Stimulated activated effector memory CD8-positive, alpha-beta T cell treated with anti-CD3 and anti-CD28 coated beads, Interleukin-12 subunit alpha, Interleukin-12 subunit beta, amount 100 ng/mL, for 72 hours (primary cell): ENCODE results near the gene MBL2.

Source experiments
- ATAC-seq: fragments of 150-1000 bp; cut with Tn5 transposase; 2 replicates; pipeline ENCODE4 v1.10.0; 2021
- DNase-seq, 2 donors: peaks; one replicate each; pipeline ENCODE4 v3.0.0; 2021 to 2022; ENCODE audit warnings: low spot score in 2 of 2
- H3K27ac Mint-ChIP-seq: one replicate; pipeline ENCODE4 v1.8.0; 2022; ENCODE audit warnings: mild to moderate bottlenecking, mixed read lengths
- H3K36me3 Mint-ChIP-seq: one replicate; pipeline ENCODE4 v1.8.0; 2022; ENCODE audit warnings: mild to moderate bottlenecking, mixed read lengths
- H3K4me1 Mint-ChIP-seq: one replicate; pipeline ENCODE4 v1.8.0; 2022; ENCODE audit warnings: mixed read lengths
- H3K4me3 Mint-ChIP-seq: one replicate; pipeline ENCODE4 v1.8.0; 2022; ENCODE audit warnings: mild to moderate bottlenecking, mixed read lengths
- H3K9me3 Mint-ChIP-seq: one replicate; pipeline ENCODE4 v1.8.0; 2022; ENCODE audit warnings: mixed read lengths

MBL2 gene

DNA sequence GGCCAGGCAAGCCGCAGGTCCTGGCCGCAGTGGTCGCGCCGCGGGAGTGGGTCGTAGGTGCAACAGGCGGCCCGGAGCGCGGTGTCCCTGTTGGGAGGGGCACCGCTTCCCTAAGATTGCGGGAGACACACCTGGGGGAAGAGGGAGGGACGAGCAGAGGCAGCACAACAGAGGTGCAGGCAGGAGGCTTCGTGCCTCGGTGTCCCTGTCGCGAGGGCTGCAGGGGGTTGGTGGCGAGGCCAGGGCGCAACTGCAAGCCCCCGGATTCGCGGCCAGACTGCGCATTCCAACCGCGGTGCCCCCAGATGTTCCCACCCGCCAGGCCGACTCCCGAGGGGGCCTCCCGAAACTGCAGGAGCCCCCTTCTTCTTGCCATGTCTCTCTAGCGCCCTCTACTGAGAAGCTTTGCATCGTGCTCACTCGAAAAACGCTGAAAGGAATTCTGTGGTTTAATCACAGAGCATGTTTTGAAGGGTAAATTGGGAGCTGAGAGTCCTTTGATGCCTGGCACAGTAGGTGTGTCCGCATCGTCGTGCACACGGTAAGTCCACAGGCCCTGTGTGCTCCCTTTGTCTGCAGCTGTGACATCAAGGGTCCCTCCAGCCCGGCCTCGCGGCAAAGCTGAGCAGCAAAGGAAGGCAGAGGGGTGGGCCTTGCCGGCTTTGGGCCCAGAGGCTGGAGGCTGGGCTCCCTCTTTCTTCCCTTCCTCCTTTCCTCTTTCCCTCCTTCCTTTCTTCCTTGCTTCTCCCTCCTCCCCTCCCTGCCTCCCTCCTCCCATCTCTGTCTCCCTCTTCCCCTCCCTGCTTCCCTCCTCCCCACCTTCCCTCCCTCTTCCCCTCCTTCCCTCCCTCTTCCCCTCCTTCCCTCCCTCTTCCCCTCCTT lies 6.2 kb upstream of the MBL2 start:
- DNase-seq (no peak), ATAC-seq (no peak)
- Mint-ChIP-seq H3K27ac (no peak overlapping the region), H3K9me3 (peaks cover 22% of the 10 kb centered on the region), H3K4me3 (no peak overlapping the region), H3K4me1 (no peaks in the 10 kb centered on the region), H3K36me3 (no peaks in the 10 kb centered on the region)

- H3K4me3 Mint-ChIP-seq = no peak overlapping the region
- no peak overlapping the region for H3K27ac Mint-ChIP-seq
- H3K9me3 Mint-ChIP-seq = peaks cover 26% of the 10 kb centered on the region
- H3K36me3 Mint-ChIP-seq = no peaks in the 10 kb centered on the region
- no peak for DNase-seq
- no peaks in the 10 kb centered on the region for H3K4me1 Mint-ChIP-seq
- no peak for ATAC-seq
These were observed 4.8 kb upstream of the MBL2 start for GRCh38 chr10:52777414-52777813.

DNA sequence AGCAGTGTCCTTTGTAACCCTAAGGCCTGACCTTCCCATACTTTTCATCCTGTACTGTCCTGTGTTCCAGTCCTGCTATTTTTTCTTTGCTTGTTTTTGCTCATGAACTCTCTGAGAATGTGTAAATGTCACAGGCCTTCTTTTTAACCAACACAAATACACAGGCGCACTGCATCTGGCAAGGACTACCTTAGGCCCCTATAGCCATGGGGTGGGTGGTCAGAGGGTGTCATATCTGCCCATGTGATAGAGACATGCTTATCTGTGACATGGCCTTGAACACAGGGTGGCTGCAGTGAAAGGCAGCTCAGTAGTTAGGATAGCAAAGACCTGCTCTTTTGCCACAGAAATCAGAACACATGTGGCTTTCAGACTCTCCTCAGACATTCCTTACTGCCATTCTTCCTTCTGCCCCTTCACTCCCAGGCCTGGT lies 3.9 kb upstream of the MBL2 start:
- peaks cover 26% of the 10 kb centered on the region for H3K9me3 Mint-ChIP-seq
- no peak for DNase-seq
- ATAC-seq = no peak

GRCh38 chr10:52775132-52775647 lies 2.6 kb upstream of the MBL2 start:
- H3K27ac Mint-ChIP-seq = no peak overlapping the region
- no peaks in the 10 kb centered on the region for H3K36me3 Mint-ChIP-seq
- no peak for DNase-seq
- H3K4me1 Mint-ChIP-seq = no peaks in the 10 kb centered on the region
- H3K4me3 Mint-ChIP-seq = no peak overlapping the region
- H3K9me3 Mint-ChIP-seq = peaks cover 26% of the 10 kb centered on the region
- no peak for ATAC-seq

More for the DNA sequence above, 3.9 kb upstream of the MBL2 start:
- H3K4me3 Mint-ChIP-seq = no peak overlapping the region
- no peaks in the 10 kb centered on the region for H3K4me1 Mint-ChIP-seq
- no peaks in the 10 kb centered on the region for H3K36me3 Mint-ChIP-seq
- H3K27ac Mint-ChIP-seq = no peak overlapping the region

DNA sequence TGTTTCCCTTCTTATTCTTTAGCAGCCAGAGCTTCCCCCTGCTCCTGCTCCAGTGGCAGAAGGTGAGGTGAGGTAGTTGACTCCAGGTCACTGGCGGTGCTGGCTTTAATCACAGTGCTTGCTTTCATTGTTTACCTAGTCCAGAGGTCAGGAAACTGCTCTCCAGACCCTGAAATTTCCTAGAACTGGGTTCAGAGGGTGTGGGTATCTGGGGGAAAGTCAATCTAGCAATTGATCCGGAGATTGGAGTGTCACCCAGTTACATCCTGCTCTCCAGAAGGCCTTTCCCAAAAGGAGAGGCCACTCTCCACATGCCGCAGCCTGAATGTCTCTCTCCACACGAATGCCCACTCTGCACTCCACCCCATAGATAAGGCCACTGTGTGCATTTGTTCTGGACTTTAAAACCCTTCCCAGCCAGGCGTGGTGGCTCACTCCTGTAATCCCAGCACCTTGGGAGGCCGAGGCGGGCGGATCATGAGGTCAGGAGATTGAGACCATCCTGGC lies 2.1 kb upstream of the MBL2 start:
- Mint-ChIP-seq H3K4me1 (no peaks in the 10 kb centered on the region), H3K36me3 (no peaks in the 10 kb centered on the region), H3K4me3 (no peak overlapping the region), H3K9me3 (peaks cover 23% of the 10 kb centered on the region), H3K27ac (no peak overlapping the region)
- ATAC-seq (no peak), DNase-seq (no peak)

DNA sequence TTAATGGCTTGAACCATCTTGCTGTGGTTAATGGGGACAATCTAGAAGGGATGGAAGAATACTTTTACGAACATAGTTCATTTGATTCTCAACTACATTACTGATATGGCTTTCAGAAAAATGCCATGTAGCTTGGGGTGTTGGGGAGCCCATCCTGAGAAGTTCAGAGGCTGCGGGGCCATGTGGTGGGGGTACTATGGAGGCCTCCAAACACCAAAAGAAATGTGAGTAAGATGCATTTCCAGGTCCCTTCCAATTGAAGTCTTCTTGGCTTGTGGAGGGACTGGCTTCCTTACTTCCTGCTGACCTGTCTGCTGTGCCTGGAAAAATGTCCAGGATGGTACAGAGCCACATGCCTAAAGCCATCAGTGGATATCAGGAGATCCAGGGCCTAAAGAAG lies 1.6 kb upstream of the MBL2 start:
- H3K27ac Mint-ChIP-seq = no peak overlapping the region
- H3K4me1 Mint-ChIP-seq = no peaks in the 10 kb centered on the region
- no peak for DNase-seq
- no peaks in the 10 kb centered on the region for H3K36me3 Mint-ChIP-seq
- ATAC-seq = no peak
- H3K9me3 Mint-ChIP-seq = peaks cover 21% of the 10 kb centered on the region
- H3K4me3 Mint-ChIP-seq = no peak overlapping the region

GRCh38 chr10:52771534-52772445 lies 794 bp downstream of the MBL2 start:
- Mint-ChIP-seq H3K4me1 (no peaks in the 10 kb centered on the region), H3K9me3 (peaks cover 17% of the 10 kb centered on the region), H3K4me3 (no peak overlapping the region), H3K36me3 (no peaks in the 10 kb centered on the region), H3K27ac (no peak overlapping the region)
- ATAC-seq = no peak
- no peak for DNase-seq

DNA sequence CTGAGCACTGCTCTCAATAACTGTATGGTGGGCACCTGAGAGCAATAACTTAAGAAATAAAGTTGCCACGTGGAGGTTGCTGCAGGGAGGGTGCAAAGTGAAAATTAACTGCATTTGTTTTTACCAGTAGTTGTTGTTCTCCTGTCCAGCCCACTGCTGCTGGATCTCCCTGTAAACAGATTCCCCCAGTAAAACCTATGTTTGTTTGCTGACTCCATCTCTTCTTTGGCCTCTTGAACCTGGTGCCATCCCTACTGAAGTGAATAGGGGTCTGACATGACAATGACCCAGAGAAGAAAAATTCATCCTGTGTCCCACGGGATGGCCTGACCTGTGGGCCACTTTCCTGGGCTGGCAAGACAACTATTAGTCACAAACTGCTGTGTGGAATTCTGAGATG lies 1.7 kb downstream of the MBL2 start:
- Mint-ChIP-seq H3K36me3 (no peaks in the 10 kb centered on the region), H3K4me3 (no peak overlapping the region), H3K4me1 (no peaks in the 10 kb centered on the region), H3K9me3 (peaks cover 16% of the 10 kb centered on the region), H3K27ac (no peak overlapping the region)
- DNase-seq (no peak), ATAC-seq (no peak)

- no peaks in the 10 kb centered on the region for H3K4me1 Mint-ChIP-seq
- peaks cover 10% of the 10 kb centered on the region for H3K9me3 Mint-ChIP-seq
- DNase-seq = no peak
- H3K27ac Mint-ChIP-seq = no peak overlapping the region
- ATAC-seq = no peak
- no peak overlapping the region for H3K4me3 Mint-ChIP-seq
- no peaks in the 10 kb centered on the region for H3K36me3 Mint-ChIP-seq
These were observed 2.6 kb downstream of the MBL2 start for GRCh38 chr10:52769966-52770365.

DNA sequence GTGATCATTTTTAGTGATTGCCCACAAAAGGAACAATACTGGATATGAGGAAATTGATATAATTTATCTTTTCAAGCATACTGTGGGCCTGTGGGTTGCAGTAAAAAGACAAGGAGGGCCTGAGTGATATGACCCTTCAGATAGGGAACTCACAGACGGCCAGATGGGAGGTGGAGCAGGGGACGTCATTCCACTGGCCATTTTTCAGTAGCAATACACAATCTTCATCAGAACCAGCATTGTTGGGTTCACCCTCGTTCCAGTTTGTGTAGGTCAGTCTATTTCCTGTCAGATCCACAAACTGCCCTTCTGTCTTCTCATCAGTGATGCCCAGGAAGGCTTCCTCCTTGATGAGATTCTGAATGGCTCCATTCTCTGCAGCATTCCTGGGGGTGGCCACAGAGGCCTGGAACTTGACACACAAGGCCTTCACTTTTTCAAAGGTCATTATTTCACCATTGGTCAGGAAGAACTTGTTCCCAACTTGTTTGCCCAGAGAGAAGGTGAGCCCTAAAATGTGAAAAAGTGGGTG lies 4.5 kb downstream of the MBL2 start:
- no peak overlapping the region for H3K27ac Mint-ChIP-seq
- H3K4me3 Mint-ChIP-seq = no peak overlapping the region
- peaks cover 5% of the 10 kb centered on the region for H3K9me3 Mint-ChIP-seq
- ATAC-seq (no peak), DNase-seq (no peak)
- H3K36me3 Mint-ChIP-seq = no peaks in the 10 kb centered on the region
- H3K4me1 Mint-ChIP-seq = no peaks in the 10 kb centered on the region

- Mint-ChIP-seq H3K27ac (no peak overlapping the region), H3K4me1 (no peaks in the 10 kb centered on the region), H3K9me3 (peaks cover 12% of the 10 kb centered on the region), H3K4me3 (no peak overlapping the region), H3K36me3 (no peaks in the 10 kb centered on the region)
- ATAC-seq (no peak), DNase-seq (no peak)
These were observed 10.5 kb downstream of the MBL2 start for GRCh38 chr10:52762088-52762487.

DNA sequence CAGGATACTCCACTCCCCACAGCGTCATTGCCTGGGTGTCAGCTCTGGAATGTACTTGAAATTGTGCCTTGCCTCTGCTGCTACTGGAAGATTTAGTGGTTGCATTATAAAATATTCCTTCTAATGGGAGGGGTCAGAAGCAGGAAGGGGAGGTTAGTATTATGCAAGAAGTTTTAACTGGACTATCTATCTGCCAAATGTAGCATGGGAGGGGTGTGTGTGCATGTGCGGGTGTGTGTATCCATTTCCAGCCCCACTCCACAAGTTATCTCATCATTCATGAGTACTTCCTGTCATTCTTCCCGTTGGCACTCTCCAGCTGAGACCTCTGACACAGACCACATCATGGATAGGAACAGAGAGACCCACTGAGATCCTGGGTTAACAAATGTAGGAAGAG lies 13.4 kb downstream of the MBL2 start:
- ATAC-seq = no peak
- Mint-ChIP-seq H3K4me3 (no peak overlapping the region), H3K36me3 (no peaks in the 10 kb centered on the region), H3K27ac (no peak overlapping the region), H3K4me1 (no peaks in the 10 kb centered on the region), H3K9me3 (peaks cover 16% of the 10 kb centered on the region)
- no peak for DNase-seq

GRCh38 chr10:52758406-52758805 lies 14.2 kb downstream of the MBL2 start:
- no peaks in the 10 kb centered on the region for H3K36me3 Mint-ChIP-seq
- H3K4me3 Mint-ChIP-seq = no peak overlapping the region
- peaks cover 14% of the 10 kb centered on the region for H3K9me3 Mint-ChIP-seq
- ATAC-seq = no peak
- H3K27ac Mint-ChIP-seq = no peak overlapping the region
- H3K4me1 Mint-ChIP-seq = no peaks in the 10 kb centered on the region
- DNase-seq = no peak

GRCh38 chr10:52757773-52758172 lies 14.8 kb downstream of the MBL2 start:
- DNase-seq (no peak), ATAC-seq (no peak)
- H3K4me1 Mint-ChIP-seq = no peaks in the 10 kb centered on the region
- no peak overlapping the region for H3K4me3 Mint-ChIP-seq
- H3K27ac Mint-ChIP-seq = no peak overlapping the region
- H3K36me3 Mint-ChIP-seq = no peaks in the 10 kb centered on the region
- peaks cover 14% of the 10 kb centered on the region for H3K9me3 Mint-ChIP-seq

DNA sequence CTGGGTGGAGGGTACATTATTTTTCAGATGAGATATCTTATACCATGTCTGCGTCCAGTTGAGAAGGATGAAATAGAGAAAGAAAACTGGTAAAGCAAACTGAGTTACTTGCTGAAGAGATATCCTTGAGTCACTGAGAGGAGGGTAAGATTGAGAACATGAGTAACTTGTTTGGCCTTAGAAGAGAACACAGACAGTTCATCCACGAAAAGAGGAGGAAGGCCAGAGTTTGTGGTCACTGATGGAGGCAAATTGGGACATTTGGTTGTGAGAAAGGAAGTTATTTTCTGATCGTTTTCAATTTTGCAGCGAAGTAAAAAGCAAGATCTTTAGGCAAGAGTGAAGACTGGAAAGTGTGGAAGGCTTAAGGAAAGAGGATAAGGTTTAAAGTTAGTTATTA lies 15.6 kb downstream of the MBL2 start:
- Mint-ChIP-seq H3K36me3 (no peaks in the 10 kb centered on the region), H3K9me3 (peaks cover 16% of the 10 kb centered on the region), H3K4me3 (no peak overlapping the region)

More for the DNA sequence above, 15.6 kb downstream of the MBL2 start:
- no peak for DNase-seq
- no peak for ATAC-seq
- Mint-ChIP-seq H3K27ac (no peak overlapping the region), H3K4me1 (no peaks in the 10 kb centered on the region)
